COLO668 (cell line): ENCODE measurements around the gene NR3C2.
A peak's percentile ranks its signal among the peaks of the same experiment; 100 is the strongest.

Source experiments
- DNase-seq: peaks from one replicate; lab custom pipeline; 2025; ENCODE audit not compliant: unreplicated experiment; lab: John Stamatoyannopoulos, UW

NR3C2 gene

DNA sequence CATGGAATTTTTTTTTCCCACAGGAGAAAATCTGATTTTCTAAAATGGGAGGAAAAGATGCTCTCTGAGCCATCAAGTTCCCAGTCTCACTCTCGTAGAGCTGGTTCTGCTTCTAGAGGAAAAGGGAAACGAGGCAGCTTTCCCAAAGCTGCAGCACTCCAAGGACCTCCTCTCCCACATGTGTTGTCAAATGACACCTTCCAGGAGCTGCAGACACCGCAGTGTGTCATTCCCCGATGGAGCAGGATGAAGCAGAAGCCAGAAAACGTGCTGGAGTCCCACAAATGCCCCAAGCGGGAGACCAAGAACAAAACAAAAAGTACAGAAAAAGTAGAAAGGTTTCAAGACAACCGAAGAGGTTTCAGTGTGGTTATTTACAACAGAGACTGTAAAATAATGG is 362.3 kb downstream of the NR3C2 start:
- DNase-seq, result no peak

- no peak for DNase-seq
Observed at GRCh38 chr4:148078061-148078460, 364.2 kb downstream of the NR3C2 start.

GRCh38 chr4:148077581-148077980 is 364.6 kb downstream of the NR3C2 start:
- no peak for DNase-seq

- DNase-seq, result no peak
Observed at GRCh38 chr4:148076964-148077363, 365.2 kb downstream of the NR3C2 start.

GRCh38 chr4:148075438-148075837 is 366.8 kb downstream of the NR3C2 start:
- no peak for DNase-seq

DNA sequence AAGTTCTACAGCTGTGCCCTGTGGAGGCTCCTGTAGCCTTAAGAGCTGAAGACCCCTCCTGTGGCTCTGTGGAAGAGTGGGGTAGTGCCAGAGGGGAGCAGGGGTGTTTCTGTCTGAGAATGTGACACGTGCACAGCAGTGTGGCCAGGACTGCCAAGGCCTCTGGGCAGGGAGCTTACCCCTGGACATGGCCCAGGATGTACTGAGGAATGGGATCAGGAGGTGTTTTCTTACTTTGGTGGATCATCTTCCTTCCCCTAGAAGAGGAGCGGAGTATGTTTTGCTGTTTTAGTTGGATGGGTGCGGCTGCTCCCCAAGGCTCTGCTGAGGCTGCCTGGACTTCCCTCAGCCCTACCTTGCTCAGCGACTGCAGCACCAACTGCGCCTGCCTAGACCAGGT is 367.8 kb downstream of the NR3C2 start:
- DNase-seq, result no peak

DNA sequence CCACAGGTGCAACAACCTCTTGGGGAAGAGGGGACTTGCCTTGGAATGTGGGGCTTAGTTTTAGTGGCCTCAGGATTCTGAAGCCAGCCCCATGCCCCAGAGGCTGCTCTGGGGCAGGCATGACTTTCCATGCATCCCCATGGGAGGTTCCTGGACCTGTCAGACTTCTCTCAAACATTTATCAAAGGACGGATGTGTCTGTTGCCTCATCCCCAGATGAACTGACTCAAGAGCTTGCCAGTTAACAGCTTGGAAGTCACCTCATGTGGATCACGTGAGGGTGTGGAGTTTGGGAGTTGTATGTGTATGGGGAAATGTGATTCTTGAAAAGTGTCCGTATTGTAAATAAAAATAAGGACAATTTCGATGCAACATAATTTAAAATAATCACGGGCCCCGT is 368.9 kb downstream of the NR3C2 start:
- no peak for DNase-seq

- no peak for DNase-seq
Observed at GRCh38 chr4:148072789-148073188, 369.4 kb downstream of the NR3C2 start.

GRCh38 chr4:148071009-148071408 is 371.2 kb downstream of the NR3C2 start:
- no peak for DNase-seq

DNA sequence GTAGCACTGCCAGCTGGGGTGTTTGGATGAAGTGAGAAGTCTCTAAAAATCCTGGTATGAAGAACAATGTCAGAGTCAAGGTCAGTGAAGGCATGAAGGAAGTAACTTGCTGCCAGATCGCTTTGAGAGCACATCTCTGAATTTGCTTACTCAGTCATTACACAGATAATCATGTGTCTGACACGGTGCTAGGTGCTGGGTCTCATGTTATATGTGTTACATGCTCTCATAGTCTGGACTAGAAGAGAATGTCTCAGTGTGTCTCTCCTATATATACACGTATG is 372.4 kb downstream of the NR3C2 start:
- no peak for DNase-seq

- DNase-seq, result no peak
Observed at GRCh38 chr4:148069086-148069894, 372.9 kb downstream of the NR3C2 start.

- DNase-seq, result no peak
Observed at GRCh38 chr4:148068065-148068911, 373.9 kb downstream of the NR3C2 start.

DNA sequence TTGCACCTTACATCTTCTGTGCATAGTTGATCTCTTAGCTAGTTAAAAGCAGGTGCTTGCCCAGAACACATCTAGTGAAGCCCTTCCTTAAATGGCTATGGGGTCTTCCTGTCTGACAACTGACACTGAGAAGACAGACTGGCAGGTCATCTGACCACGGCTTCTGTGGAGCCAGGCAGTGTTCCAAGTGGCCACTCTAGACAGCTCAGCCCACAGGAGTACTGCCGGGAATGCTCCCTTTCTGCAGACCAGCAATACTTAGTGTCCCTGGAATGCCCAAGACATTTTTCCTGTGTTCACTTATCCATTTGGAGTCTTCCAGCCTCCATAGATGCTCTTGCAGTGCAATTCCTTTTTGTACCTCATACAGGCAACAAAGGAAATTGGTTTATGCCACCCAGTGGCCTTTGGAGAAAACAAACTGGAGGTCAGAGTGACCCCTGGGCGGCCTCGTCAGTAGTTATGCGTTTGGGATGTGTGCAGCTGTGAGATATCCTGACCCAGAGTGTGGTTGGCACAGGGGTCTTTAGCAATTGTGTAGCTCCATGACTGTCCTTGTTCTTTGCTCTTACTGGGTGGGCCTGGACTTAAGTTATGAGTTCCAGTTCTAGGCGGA is 374.8 kb downstream of the NR3C2 start:
- no peak for DNase-seq

- DNase-seq, result no peak
Observed at GRCh38 chr4:148065075-148065474, 377.1 kb downstream of the NR3C2 start.

GRCh38 chr4:148064451-148064850 is 377.8 kb downstream of the NR3C2 start:
- no peak for DNase-seq

DNA sequence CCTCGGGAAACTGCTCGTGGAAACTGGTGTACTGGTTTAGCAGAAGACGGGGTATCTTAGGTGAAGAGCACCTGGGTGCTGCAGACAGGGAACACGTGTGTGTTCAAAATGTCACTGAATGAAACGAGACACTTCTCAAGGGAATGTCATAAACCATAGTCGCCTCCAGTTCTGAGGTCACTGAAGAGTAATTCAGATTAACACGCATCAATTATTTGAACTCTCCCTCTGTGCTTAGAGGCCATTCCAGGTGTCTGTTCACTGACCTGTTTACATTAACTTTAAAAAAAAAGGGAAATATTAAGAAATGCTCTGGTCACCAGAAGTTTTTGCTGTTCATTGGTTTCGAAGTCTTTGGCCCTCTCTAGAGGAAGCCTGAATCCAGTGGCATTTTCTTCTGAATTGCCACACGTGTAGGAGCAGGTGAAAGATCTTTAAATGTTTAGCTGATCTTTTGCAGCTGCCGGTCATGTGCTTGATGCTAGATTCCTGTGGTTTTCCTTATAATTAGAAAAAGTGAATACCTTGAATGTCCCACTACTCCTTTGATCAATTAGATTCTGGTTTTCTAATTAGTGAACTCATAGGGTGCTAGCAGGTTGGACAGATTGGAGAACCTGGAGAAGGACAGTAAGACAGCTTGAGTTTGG is 379.8 kb downstream of the NR3C2 start:
- no peak for DNase-seq

- peak; percentile 81 for DNase-seq
Observed at GRCh38 chr4:148061795-148062194, 380.4 kb downstream of the NR3C2 start.

GRCh38 chr4:148061141-148061481 is 381.1 kb downstream of the NR3C2 start:
- DNase-seq, result peak; percentile 25

DNA sequence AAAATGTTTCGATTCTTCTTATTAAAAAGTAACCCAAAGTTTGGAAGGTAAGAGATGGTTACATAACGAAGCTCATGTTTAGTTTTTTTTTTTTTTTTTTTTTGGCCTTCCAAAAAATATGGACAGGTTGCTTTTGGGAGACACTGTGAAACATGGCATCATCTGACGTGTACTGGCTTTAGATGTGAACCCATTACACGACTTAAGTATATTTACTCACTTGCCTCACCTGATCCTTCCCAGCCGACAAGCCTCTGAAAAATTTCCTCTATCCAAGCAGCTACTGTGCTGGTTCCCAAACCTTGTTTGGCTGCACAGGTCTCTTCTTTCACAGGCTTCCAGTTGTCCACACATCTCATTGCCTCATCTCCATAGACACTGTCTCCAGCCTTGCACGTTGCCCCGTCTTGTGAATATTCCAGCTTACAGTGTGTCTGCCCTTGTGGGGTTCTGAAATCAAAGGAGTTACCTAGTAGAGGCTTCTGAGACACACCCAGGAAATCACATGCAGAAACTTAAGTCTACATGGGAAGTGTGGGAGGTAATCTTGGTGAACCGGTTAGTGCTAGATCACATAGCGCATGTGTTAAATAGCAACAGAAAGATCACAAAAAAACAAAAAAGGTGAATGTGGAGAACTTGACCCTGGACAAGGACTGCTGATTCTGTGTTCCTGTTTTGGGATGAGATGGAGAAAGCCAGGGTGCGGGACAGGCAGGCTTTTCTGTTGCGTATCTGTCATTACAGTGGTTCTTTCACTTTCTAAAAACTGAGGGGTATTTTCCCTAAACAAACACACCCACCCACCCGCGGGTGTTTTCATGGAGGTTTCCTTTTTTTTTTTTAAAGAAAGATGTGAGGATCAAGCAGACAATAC is 381.7 kb downstream of the NR3C2 start:
- no peak for DNase-seq

DNA sequence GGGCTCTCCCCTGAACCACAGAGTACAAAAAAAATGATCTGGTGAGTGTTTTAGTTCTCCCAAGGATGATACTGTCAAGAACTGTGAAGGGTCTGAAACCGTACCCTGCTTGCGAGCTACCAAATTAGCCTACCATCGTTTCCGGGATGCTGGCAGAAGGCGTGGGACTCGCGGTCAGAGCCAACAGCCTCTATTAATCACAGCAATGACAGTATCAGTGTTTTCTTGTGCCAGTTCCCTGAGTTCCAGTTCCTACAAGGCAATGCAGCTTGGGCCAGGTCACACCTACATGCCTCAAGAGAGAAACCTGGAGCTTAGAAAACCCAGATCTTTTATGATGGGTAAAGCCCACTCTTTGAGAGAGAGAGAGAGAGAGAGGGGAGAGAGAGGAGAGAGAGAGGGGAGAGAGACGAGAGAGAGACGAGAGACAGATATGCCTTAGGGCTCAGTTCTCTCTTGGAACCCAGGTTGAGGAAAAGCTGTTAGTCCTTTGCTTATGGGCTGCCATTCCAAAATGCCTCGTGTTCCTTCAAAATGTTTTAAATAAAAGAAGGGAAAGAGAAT is 382.5 kb downstream of the NR3C2 start:
- no peak for DNase-seq
